HFF-Myc (cell line): ENCODE measurements around the gene LAMB1.
A peak's percentile ranks its signal among the peaks of the same experiment; 100 is the strongest.

ENCODE experiments used
- DNase-seq: peaks from one replicate; pipeline ENCODE4 v3.0.0-alpha.2; 2011; ENCODE audit warnings: low read depth; ENCODE audit errors: extremely low read depth
- H3K4me3 ChIP-seq: replicated peaks from 2 replicates; pipeline ENCODE4 v1.5.1; 2011; ENCODE audit warnings: low read depth, mild to moderate bottlenecking, control low read depth, low read length
- TF ChIP-seq, protein P1 (sequence below): IDR thresholded peaks from 2 replicates; pipeline ENCODE4 v1.5.1; 2012; ENCODE audit warnings: mild to moderate bottlenecking, low read depth, low read length, control low read depth; ENCODE audit errors: missing control alignments

LAMB1 gene

DNA sequence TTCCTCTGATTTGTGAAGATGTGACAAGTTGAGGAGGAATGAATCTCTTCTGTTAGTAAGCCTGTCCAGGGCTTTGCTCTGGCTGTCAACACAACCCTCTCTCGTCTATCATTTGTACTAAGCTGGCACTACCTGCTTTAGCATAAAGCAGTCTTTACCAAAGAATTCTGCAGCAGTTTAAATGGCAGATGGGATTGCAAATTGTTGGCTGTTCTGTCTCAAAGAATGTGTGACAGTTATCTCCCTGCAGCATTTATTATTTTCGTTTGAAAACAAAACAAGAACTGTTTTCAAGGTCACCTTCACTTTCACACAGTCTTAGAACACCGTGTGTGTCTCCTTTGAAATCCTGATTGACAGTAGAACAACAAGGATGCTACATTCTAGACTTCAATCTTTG, 4.8 kb upstream of the LAMB1 start:
- H3K4me3 ChIP-seq: no peak overlapping the region
- TF ChIP-seq, protein P1, sequence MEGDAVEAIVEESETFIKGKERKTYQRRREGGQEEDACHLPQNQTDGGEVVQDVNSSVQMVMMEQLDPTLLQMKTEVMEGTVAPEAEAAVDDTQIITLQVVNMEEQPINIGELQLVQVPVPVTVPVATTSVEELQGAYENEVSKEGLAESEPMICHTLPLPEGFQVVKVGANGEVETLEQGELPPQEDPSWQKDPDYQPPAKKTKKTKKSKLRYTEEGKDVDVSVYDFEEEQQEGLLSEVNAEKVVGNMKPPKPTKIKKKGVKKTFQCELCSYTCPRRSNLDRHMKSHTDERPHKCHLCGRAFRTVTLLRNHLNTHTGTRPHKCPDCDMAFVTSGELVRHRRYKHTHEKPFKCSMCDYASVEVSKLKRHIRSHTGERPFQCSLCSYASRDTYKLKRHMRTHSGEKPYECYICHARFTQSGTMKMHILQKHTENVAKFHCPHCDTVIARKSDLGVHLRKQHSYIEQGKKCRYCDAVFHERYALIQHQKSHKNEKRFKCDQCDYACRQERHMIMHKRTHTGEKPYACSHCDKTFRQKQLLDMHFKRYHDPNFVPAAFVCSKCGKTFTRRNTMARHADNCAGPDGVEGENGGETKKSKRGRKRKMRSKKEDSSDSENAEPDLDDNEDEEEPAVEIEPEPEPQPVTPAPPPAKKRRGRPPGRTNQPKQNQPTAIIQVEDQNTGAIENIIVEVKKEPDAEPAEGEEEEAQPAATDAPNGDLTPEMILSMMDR: no peak
- DNase-seq: no peak

DNA sequence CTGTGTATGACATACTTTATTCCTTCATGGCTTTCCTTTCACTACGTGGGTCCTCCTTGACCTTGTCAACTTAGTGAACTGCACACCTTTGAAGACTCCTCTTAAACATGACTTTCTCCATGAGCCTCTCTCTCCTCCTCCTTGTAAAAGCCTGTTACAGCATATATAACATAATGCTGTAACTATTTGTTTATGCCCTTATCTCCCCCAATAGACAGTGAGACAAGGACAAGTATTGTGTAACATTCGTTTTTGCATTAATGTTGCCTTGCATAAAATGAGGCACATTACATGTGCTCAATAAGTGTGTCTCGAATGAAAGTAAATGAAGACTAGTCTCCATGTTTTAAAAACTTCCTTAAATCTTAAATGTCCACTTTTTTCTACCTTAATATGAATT, 4.3 kb upstream of the LAMB1 start:
- no peak overlapping the region for H3K4me3 ChIP-seq
- no peak for DNase-seq
- TF ChIP-seq, protein P1: no peak

DNA sequence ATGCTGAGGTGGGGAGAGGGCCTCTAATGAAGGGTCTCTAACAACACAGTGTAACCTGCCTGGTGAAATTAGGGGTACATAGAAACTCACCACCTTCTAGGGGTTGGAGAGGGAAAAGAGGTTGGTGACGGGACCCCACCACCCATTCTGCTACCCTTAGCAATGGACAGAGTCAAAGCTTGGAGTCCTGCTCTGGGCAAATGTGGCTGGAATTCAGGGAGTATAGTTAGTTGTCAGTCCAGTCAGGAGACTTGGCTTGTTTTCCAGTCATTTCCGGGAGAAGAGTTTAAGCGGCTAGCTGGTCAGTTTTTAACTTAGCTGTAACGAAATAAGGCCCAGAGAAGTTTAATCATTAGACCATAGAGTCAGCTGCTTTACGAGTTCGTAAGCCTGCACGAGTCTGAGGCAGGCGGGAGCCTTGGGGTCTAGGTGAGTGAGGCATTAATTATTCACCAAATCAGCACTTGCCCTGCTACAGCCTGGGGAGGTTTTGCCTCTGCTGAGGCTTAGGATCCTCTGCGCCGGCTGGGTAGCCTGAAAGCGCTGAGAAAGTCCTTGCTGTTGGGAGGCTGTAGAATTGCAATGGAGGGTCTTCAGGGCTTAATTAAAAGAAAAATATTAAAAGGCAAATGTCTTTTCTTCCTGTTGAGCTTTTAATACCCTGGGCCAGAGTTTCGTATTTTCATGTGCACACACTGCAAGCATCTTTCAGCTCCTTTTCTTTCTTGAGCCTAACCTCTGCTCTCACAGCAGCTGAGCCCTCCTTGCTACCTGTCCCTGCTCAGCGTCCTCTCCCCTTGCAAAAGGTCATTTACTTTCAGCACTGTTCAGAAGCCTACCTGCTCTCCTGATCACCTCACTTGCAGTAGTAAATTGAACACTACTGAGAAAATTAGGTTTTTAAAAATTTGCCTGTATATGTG, 1.5 kb upstream of the LAMB1 start:
- no peak overlapping the region for H3K4me3 ChIP-seq

DNA sequence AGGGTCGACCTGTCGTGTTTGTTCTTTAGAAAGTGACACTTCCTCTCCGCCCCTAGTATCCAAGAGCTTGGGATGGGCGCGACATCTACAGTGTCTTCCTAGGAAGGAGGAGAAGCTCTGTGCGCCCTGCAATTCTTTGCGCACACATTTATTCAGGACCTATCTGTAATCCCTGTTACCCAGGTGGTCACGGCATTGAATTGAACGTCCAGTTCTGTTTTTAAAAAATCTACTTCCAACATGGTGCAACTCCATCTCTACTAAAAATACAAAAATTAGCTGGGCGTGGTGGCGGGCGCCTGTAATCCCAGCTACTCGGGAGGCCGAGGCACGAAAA, 606 bp upstream of the LAMB1 start:
- TF ChIP-seq, protein P1: no peak
- peak overlapping the region; percentile 94 for H3K4me3 ChIP-seq

More for the DNA sequence above, 1.5 kb upstream of the LAMB1 start:
- TF ChIP-seq, protein P1: no peak
- no peak for DNase-seq

DNA sequence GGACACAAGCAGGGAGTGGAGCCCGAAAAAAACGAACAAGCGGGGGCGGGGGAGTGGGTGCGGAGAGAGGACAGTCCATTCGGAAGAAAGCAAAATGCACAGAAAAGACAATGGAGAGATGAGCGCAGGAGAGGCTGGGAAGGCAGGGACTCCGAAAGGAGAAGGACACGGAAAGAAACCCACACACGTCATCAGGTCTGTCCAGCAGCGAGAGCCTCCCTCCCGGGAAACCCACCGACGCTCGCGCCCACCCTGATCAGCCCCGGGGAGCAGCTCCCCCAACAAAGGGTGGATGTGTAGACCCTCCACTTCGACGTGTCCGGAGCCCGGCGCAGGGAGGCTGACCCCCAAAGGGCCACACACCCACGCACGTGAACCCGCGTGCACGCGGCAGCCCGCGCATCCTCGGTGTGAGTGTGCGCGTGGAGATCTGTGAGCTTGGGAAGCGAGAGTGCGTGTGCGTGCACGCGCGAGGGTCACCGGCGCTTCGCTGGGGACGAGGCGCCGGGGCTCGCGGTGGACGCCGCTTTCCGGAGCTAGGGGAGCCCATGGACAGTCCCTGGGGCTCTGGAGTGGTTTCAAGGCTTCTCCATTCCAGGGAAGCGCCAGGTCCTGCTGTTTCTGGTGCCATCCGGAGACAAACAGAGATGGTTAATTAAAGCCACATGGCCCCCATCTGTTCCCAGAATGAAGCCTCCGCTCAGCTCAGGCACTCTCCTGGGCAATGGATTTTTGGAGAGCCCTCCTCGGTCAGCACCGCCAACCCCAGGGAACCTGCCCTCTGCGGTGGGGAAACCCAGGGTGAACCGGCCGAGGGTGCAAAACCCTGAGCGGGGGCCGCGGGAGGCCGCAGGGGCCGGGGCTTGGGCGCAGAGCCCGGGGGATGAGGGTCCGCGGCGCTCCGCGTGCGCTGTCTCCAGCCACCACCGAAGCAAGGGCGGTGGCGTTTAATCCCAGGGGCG, 916 bp downstream of the LAMB1 start:
- TF ChIP-seq, protein P1: no peak
- peak overlapping the region; percentile 94 for H3K4me3 ChIP-seq
- no peak for DNase-seq

More for the DNA sequence above, 606 bp upstream of the LAMB1 start:
- DNase-seq: no peak

DNA sequence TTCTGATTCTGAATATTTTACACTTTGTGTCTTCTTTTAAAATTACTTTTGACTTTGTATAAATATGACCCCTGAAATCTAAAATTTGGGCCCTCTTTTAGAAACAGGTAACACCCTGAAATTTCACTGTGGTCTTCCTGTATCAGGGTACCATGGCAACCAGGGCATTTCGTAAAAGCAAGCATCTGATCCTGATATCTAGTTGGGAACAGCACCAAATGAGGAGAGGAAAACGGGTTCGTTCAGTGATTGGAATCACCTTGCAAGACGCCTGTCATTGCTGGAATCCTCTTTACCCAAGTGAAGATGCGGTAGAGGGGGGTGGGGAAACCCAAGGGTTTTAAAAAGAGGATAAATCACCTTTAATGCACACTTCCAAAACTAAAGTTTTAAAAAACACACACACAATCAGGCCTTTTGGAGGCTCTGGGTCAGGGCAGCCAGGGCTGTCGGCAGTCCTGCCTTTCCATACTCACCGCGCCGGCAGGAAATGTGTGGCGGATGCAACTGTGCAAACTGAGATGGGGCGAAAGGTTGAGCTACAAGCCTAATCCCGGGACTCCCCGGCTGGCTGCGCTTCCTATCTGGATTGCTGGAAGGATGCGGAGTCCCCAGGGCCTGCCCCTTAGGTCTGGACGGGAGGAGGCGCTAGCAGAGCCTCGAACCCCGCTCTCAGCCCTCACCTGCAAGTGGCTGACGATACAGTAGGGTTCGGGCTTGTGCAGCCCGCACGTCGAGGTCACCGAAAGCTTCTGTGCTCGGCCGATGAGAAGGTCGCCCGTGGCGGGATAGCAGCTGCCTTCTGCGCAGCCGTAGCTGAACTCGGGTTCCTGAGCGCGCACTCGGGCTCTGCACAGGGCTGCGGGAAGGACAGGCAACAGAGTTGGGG, 1.8 kb downstream of the LAMB1 start:
- peak overlapping the region; percentile 94 for H3K4me3 ChIP-seq
- no peak for DNase-seq
- TF ChIP-seq, protein P1: peak; percentile 39
